Adrenal gland (tissue), 5 donors: ENCODE results near the gene SETBP1.

Experiments
- CTCF ChIP-seq, 6 experiments: fragments of 450-650 bp in 4 of 6; fragments of 200-600 bp in 2 of 6; sonication (generic) in 1 of 6; IDR thresholded peaks; 1 replicate in 5 of 6; 2 replicates in 1 of 6; pipeline versions ENCODE4 v1.5.1 to v1.8.0; 2016 to 2021; ENCODE audit warnings: antibody characterized with exemption in 6 of 6, mild to moderate bottlenecking in 2 of 6, moderate library complexity in 1 of 6
- POLR2A ChIP-seq, 2 donors: fragments of 450-650 bp; IDR thresholded peaks; one replicate each; pipeline ENCODE4 v1.6.1; 2017; ENCODE audit warnings: antibody characterized with exemption in 2 of 2, mild to moderate bottlenecking in 2 of 2, moderate library complexity in 1 of 2
- donor health status: DM: no; HTN: no; CAD: no.

GRCh38 chr18:44988821-44989587 lies 308.3 kb downstream of the SETBP1 start:
- TF ChIP-seq CTCF (IDR thresholded peaks at IDR 0.05) (no peak), POLR2A (IDR thresholded peaks at IDR 0.05) (no peak)
